GM12891 (cell line): ENCODE results near the gene TSEN54.

ENCODE experiments used
- POLR2A ChIP-seq: IDR thresholded peaks from 2 replicates; pipeline ENCODE4 v1.6.1; 2011; ENCODE audit warnings: low read depth, low read length, control low read depth
- POLR2AphosphoS5 ChIP-seq: IDR thresholded peaks from 2 replicates; pipeline ENCODE4 v1.6.1; 2011; ENCODE audit warnings: low read depth, low read length, control low read depth
- POU2F2 ChIP-seq: IDR thresholded peaks from 2 replicates; pipeline ENCODE4 v1.6.1; 2011; ENCODE audit warnings: low read depth, mild to moderate bottlenecking, control low read depth, low read length, moderate library complexity
- SPI1 ChIP-seq: IDR thresholded peaks from 2 replicates; pipeline ENCODE4 v1.6.1; 2011; ENCODE audit warnings: low read depth, low read length, control low read depth

DNA sequence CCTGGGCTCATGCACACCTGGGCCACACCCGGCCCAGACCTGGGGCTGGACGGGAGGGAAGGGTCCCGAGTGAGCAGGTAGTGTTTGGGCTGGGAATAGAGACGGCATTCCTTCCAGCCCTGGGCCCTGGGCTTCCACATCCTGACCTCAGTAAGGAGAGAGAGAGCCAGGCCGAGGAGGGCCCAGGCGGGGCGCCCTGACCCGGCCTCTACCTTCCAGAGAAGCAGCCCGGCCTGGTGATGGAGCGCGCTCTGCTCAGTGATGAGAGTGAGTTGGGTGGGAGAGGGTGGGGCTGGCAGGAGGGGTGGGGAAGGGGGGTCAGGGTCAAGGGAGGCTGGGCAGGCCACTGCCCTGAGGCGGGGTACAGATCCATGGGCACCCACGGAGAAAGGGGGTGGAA lies 57.7 kb downstream of the TSEN54 start:
- TF ChIP-seq POU2F2: no peak
- TF ChIP-seq POLR2A: no peak
- TF ChIP-seq POLR2AphosphoS5: no peak
- TF ChIP-seq SPI1: no peak
